ENCODE measurements around the gene AGBL2. TPM values are rescaled to one million over a fixed set of nuclear protein-coding genes. Genes with fewer than 3 reads are reported as not detected.
A peak's percentile ranks its signal among the peaks of the same experiment; 100 is the strongest.

Gene AGBL2
- total and polyA plus RNA-seq, 9 of the 15 experiments (the other 6 are each of a cell fraction or from before 2014, with no cell fraction given): 0.57 to 6.5 (median 1.3) TPM

- TF ChIP-seq, protein P1, sequence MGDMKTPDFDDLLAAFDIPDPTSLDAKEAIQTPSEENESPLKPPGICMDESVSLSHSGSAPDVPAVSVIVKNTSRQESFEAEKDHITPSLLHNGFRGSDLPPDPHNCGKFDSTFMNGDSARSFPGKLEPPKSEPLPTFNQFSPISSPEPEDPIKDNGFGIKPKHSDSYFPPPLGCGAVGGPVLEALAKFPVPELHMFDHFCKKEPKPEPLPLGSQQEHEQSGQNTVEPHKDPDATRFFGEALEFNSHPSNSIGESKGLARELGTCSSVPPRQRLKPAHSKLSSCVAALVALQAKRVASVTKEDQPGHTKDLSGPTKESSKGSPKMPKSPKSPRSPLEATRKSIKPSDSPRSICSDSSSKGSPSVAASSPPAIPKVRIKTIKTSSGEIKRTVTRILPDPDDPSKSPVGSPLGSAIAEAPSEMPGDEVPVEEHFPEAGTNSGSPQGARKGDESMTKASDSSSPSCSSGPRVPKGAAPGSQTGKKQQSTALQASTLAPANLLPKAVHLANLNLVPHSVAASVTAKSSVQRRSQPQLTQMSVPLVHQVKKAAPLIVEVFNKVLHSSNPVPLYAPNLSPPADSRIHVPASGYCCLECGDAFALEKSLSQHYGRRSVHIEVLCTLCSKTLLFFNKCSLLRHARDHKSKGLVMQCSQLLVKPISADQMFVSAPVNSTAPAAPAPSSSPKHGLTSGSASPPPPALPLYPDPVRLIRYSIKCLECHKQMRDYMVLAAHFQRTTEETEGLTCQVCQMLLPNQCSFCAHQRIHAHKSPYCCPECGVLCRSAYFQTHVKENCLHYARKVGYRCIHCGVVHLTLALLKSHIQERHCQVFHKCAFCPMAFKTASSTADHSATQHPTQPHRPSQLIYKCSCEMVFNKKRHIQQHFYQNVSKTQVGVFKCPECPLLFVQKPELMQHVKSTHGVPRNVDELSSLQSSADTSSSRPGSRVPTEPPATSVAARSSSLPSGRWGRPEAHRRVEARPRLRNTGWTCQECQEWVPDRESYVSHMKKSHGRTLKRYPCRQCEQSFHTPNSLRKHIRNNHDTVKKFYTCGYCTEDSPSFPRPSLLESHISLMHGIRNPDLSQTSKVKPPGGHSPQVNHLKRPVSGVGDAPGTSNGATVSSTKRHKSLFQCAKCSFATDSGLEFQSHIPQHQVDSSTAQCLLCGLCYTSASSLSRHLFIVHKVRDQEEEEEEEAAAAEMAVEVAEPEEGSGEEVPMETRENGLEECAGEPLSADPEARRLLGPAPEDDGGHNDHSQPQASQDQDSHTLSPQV (IDR thresholded peaks at IDR 0.05): no peak
- no peak for TF ChIP-seq BRD9 (IDR thresholded peaks at IDR 0.05; ENCODE audit: low read depth, partially characterized antibody)
- TF ChIP-seq GABPB1 (CRISPR knock-in tag; IDR thresholded peaks at IDR 0.05): peak; percentile 58
- peak; percentile 47 to 48; a peak in 1 of 4 replicates for TF ChIP-seq MAZ (CRISPR knock-in tag; conservative IDR thresholded peaks at IDR 0.05 in 1 of 2, IDR thresholded peaks at IDR 0.05 in 1 of 2)
- peak; percentile 76 for TF ChIP-seq GABPA (tag; conservative IDR thresholded peaks at IDR 0.05; ENCODE audit: low read depth)
- peak; percentile 58; the same call in 1 of the 2 replicates for TF ChIP-seq ETV5 (CRISPR knock-in tag; IDR thresholded peaks at IDR 0.05; ENCODE audit: low read depth)
- TF ChIP-seq RBFOX2 (IDR thresholded peaks at IDR 0.05; ENCODE audit: low read depth, low read length): peak; percentile 72
- no peak for TF ChIP-seq ZNF57 (CRISPR knock-in tag; IDR thresholded peaks at IDR 0.05)
- TF ChIP-seq ELF1 (tag; IDR thresholded peaks at IDR 0.05): peak; percentile 74
- TF ChIP-seq ZFX (CRISPR knock-in tag; IDR thresholded peaks at IDR 0.05): peak; percentile 64
- peak; percentile 44 for TF ChIP-seq SUPT5H (IDR thresholded peaks at IDR 0.05)
- TF ChIP-seq HDAC1 (IDR thresholded peaks at IDR 0.05): 0 out of 4 replicates have a peak, but pooled peaks of 1 of the 2 experiments have one; percentile 12
- TF ChIP-seq, protein P2, sequence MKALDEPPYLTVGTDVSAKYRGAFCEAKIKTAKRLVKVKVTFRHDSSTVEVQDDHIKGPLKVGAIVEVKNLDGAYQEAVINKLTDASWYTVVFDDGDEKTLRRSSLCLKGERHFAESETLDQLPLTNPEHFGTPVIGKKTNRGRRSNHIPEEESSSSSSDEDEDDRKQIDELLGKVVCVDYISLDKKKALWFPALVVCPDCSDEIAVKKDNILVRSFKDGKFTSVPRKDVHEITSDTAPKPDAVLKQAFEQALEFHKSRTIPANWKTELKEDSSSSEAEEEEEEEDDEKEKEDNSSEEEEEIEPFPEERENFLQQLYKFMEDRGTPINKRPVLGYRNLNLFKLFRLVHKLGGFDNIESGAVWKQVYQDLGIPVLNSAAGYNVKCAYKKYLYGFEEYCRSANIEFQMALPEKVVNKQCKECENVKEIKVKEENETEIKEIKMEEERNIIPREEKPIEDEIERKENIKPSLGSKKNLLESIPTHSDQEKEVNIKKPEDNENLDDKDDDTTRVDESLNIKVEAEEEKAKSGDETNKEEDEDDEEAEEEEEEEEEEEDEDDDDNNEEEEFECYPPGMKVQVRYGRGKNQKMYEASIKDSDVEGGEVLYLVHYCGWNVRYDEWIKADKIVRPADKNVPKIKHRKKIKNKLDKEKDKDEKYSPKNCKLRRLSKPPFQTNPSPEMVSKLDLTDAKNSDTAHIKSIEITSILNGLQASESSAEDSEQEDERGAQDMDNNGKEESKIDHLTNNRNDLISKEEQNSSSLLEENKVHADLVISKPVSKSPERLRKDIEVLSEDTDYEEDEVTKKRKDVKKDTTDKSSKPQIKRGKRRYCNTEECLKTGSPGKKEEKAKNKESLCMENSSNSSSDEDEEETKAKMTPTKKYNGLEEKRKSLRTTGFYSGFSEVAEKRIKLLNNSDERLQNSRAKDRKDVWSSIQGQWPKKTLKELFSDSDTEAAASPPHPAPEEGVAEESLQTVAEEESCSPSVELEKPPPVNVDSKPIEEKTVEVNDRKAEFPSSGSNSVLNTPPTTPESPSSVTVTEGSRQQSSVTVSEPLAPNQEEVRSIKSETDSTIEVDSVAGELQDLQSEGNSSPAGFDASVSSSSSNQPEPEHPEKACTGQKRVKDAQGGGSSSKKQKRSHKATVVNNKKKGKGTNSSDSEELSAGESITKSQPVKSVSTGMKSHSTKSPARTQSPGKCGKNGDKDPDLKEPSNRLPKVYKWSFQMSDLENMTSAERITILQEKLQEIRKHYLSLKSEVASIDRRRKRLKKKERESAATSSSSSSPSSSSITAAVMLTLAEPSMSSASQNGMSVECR (CRISPR knock-in tag; IDR thresholded peaks at IDR 0.05): 0 out of 2 replicates have a peak, but pooled peaks have one; percentile 38
- TF ChIP-seq ZBTB2 (IDR thresholded peaks at IDR 0.05): no peak
- peak; percentile 85 for TF ChIP-seq POLR2G (IDR thresholded peaks at IDR 0.05; ENCODE audit: low read depth, low read length)
- TF ChIP-seq SIN3A (IDR thresholded peaks at IDR 0.05; ENCODE audit: borderline replicate concordance in 2 of 2, control insufficient read depth in 1 of 2, low read depth in 2 of 2, low read length in 2 of 2): peak in 1 of 2 experiments; percentile 22; a peak in 1 of 4 replicates
- TF ChIP-seq ZNF133 (CRISPR knock-in tag; IDR thresholded peaks at IDR 0.05): no peak
- peak; percentile 61 for TF ChIP-seq ZNF316 (IDR thresholded peaks at IDR 0.05)
These were observed at the start of gene AGBL2 (continued) for GRCh38 chr11:47715082-47715669.

All from K562 (cell line).